ENCODE data around the gene C6orf52.
"Not testable (repeated sequence)": the region's sequence is repeated elsewhere in the genome, so short reads cannot be mapped to it uniquely, and the experiment has no call there.

Gene C6orf52
- total RNA-seq: 0.31 to 0.46 reads per million in 2 donors

- DNase-seq: peak; percentile 78
Measured at GRCh38 chr6:10694302-10695085, at the start of gene C6orf52, which contains the start of gene PAK1IP1. C6orf52 (minus strand) TSS chr6:10694616; CDS start chr6:10687550, 7,066 bp downstream. PAK1IP1 (plus strand) TSS chr6:10694972; CDS start chr6:10694986, 14 bp downstream.

DNA sequence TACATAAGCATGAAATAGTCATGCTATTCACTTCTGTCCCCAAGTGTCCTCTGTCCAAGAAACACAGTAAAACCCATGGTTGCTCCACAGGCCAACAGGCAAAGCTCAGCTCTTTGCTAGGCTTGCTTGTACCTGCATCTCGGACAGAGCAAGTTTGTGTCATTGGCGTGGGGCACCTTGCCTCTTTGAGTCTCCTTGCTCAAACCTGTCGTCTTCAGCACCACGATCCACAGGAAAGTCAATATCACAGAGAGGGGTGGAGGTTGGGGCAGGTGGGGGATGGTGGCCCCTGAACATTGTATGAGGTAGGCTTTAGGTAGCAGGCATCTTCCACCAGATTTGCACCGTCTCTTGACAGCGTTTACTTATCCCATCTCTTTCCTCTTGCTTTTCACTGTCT, 49.1 kb upstream of the C6orf52 start:
- DNase-seq: no peak

- DNase-seq: no peak
Measured at GRCh38 chr6:10742251-10742650, 47.8 kb upstream of the C6orf52 start.

GRCh38 chr6:10741643-10742042, 47.2 kb upstream of the C6orf52 start:
- not testable (repeated sequence) for DNase-seq

- DNase-seq: no peak
Measured at GRCh38 chr6:10740061-10740460, 45.6 kb upstream of the C6orf52 start.

DNA sequence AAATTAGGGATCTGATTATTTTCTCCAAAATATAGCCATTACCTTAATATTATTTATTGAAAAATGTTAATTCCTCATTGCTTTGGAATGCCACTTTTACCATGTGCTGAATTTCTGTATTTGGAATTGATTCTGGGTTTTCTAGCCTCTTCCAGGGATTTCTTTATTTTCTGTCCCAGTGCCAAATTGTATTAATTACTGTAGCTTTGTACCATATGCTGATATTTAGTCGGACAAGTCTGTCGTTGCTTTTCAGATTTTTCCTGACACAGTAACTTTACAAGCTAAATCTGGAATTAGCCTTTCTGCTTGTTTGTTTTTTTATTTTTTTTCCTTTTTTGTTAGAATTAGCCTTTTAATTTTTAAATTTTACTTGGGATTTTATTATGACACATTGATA, 42.3 kb upstream of the C6orf52 start:
- no peak for DNase-seq

DNA sequence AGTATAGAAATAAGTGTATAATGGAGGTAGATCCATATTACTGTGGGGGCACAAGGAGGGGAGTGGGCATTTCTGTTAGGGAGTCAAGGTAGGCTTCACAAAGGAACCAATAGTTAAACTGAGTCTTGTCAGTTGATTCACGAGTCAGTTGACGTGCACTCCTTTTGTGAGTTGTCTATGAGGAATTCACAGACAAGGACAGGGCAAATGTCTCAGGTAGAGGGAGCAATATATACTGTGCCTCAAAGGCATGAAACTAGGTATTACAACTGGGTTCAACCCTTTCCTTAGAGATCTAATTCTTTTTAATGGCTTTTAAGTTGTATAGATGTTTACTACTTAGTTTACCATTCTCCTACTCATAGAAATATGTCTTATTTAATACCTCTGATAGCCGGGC, 39.4 kb upstream of the C6orf52 start:
- DNase-seq: no peak

DNA sequence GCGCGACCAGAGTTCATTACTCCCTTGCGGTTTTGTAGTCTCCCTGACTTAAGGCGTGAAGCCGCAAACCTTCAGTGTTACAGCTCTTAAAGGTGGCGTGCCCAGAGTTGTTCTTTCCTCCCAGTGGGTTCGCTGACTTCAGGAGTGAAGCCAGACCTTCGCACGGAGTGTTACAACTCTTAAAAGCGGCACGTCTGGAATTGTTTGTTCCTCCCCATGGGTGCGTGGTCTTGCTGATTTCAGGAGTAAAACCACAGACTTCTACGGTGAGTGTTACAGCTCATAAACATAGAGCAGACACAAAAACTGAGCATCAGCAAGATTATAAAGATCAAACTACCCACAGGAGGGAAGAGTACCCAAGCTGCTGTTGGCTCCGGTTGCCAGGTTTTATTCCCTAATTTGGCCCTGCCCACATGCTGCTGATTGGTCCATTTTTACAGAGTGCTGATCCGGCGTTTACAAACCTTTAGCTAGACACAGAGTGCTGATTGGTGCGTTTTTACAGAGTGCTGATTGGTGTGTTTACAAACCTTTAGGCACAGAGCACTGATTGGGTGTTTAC, 38.8 kb upstream of the C6orf52 start:
- DNase-seq: no peak

GRCh38 chr6:10730254-10730653, 35.8 kb upstream of the C6orf52 start:
- no peak for DNase-seq

GRCh38 chr6:10725716-10726115, 31.3 kb upstream of the C6orf52 start:
- no peak for DNase-seq

DNA sequence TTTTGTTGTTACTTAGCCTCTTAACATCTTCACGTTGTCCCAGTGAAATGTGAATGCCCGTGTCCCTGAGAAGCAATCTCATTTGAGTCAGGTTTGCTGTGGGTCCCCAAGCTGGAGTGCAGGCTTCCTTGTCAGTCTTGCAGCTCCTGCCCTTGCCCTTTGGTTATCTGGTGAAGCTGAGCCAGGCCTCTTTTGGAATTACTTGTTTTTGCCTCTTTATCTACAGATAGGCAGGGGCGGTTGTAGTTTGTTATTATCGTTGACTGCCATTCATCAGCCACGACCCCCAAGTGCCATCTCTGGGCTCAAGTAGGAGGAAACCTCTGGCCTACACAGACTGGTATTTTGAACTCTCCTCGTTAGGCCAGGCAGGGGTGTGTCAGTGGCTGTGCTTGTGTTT, 30.6 kb upstream of the C6orf52 start:
- no peak for DNase-seq

DNA sequence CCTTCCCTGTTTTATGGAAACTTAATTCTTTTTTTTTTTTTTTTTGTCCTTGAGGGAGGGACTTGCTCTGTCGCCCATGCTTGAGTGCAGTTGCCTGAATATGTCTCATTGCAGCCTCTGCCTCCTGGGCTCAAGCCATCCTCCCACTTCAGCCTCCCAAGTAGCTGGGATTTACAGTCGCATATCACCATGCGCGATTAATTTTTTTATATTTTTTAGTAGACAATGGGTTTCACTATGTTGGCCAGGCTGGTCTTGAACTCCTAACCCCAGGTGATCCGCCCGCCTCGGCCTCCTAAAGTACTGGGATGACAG, 29.1 kb upstream of the C6orf52 start:
- DNase-seq: no peak

GRCh38 chr6:10722820-10723566, 28.6 kb upstream of the C6orf52 start, which contains the start of gene TMEM14C:
TMEM14C (plus strand) TSS chr6:10723070; CDS start chr6:10724614, 1,544 bp downstream.
- peak; percentile 67 for DNase-seq

- no peak for DNase-seq
Measured at GRCh38 chr6:10722570-10722819, 28.1 kb upstream of the C6orf52 start.

- DNase-seq: no peak
Measured at GRCh38 chr6:10721850-10722569, 27.6 kb upstream of the C6orf52 start.

GRCh38 chr6:10720960-10721849, 26.8 kb upstream of the C6orf52 start:
- DNase-seq: not testable (repeated sequence)

GRCh38 chr6:10720265-10720959, 26.0 kb upstream of the C6orf52 start:
- peak; percentile 53 for DNase-seq

DNA sequence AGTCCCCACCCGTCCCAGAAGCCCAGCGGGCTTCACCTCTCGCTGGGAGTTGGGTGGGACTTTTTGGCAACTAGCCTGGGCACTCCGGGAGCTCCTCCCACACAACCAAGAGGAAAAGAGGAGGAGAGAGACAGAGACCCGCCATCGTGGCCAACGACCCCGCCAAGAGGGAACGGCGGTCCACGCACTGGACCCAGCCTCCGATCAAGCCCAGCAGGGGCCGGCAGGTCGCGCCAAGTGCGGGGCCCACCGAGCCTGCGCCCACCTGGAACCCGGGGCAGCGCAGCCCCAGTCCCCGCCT, 25.5 kb upstream of the C6orf52 start:
- DNase-seq: no peak

DNA sequence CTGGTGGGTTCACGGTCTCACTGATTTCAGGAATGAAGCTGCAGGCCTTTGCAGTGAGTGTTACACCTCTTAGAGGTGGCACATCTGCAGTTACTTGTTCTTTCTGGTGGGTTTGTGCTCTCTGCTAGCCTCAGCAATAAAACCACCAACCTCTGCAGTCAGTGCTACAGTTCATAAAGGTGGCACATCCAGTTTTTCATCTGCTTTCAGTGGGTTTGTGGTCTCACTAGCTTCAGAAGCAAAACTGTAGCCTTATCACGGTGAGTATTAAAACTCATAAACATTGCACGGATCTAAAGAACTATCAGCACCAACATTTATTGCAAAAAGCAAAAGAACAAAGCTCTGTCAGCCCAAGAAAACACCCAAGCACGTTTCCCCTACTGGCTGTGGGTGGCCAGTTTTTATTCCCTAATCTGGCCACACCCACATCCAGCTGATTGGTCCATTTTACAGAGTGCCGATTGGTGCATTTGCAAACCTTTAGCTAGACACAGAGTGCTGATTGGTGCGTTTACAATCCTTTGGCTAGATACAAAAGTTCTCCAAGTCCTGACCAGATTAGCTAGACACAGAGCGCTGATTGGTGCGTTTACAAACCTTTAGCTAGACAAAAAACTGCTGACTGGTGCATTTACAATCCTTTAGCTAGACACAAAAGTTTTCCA, 25.0 kb upstream of the C6orf52 start:
- no peak for DNase-seq

GRCh38 chr6:10713962-10714361, 19.5 kb upstream of the C6orf52 start:
- no peak for DNase-seq

DNA sequence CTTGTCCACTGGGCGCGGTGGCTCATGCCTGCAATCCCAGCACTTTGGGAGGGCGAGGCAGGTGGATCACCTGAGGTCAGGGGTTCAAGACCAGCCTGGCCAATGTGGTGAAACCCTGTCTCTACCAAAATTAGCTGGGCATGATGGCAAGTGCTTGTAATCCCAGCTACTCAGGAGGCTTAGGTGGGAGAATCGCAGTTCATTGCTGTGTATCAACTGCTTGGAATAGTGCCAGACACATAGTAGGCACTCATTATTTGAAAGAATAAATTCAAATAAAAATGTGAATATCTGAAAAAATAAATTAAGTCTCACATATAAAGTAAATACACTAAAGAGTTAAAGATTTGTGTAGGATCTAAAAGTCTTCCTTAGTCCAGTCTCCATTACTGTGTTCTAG, 2.2 kb upstream of the C6orf52 start:
- no peak for DNase-seq
